ENCODE data around the gene TBC1D10A. TPM values are rescaled to one million over a fixed set of nuclear protein-coding genes. Genes with fewer than 3 reads are reported as not detected.

TBC1D10A gene
- total RNA-seq (2022; extraction: Qiagen RNA extraction) = 8.2 to 9.8 TPM (median 9.4 TPM) in 5 replicates

GRCh38 chr22:30326706-30327362, at the start of gene TBC1D10A:
Gene TBC1D10A, minus strand, starts transcription at chr22:30326941. Its CDS starts 60 bp downstream, at chr22:30326881.

GRCh38 chr22:30356449-30357235, 29.9 kb upstream of the TBC1D10A start, which contains the start of the genes CCDC157 and SF3A1:
Gene CCDC157, plus strand, starts transcription at chr22:30357007. Its CDS starts 8,994 bp downstream, at chr22:30366001.
Gene SF3A1, minus strand, starts transcription at chr22:30356894. Its CDS starts 102 bp downstream, at chr22:30356792.

GRCh38 chr22:30289141-30289979, 37.4 kb downstream of the TBC1D10A start, which contains the start of gene CASTOR1:
Gene CASTOR1, minus strand, starts transcription at chr22:30289505. Its CDS starts 8 bp downstream, at chr22:30289497.

GRCh38 chr22:30266445-30267381, 60.0 kb downstream of the TBC1D10A start, which contains the start of gene OSM:
Gene OSM, minus strand, starts transcription at chr22:30266851. Its CDS starts 52 bp downstream, at chr22:30266799.

GRCh38 chr22:30245985-30246813, 80.5 kb downstream of the TBC1D10A start, which contains the start of gene LIF:
Gene LIF, minus strand, starts transcription at chr22:30246759. Its CDS starts 64 bp downstream, at chr22:30246695.

Other genes starting within 250 kb of the TBC1D10A start
- not detected in 5 replicates for gene HORMAD2, start 246.5 kb downstream of the TBC1D10A start, total RNA-seq (2022; extraction: Qiagen RNA extraction)
- gene LIF, start 80.2 kb downstream of the TBC1D10A start, total RNA-seq (2022; extraction: Qiagen RNA extraction) = 20.1 to 35.3 TPM (median 30.0 TPM) in 5 replicates
- gene OSM, start 60.1 kb downstream of the TBC1D10A start, total RNA-seq (2022; extraction: Qiagen RNA extraction) = 0.12 TPM in 1 of 5 replicates, not detected in the others
- gene CASTOR1, start 37.4 kb downstream of the TBC1D10A start, total RNA-seq (2022; extraction: Qiagen RNA extraction) = 3.4 to 7.0 TPM (median 6.0 TPM) in 5 replicates
- gene SF3A1, start 30.0 kb upstream of the TBC1D10A start, total RNA-seq (2022; extraction: Qiagen RNA extraction) = 45.5 to 66.8 TPM (median 65.0 TPM) in 5 replicates
- 2.4 to 3.4 TPM (median 3.2 TPM) in 5 replicates for gene CCDC157, start 30.1 kb upstream of the TBC1D10A start, total RNA-seq (2022; extraction: Qiagen RNA extraction)
- gene RNF215, start 60.5 kb upstream of the TBC1D10A start, total RNA-seq (2022; extraction: Qiagen RNA extraction) = 16.0 to 23.8 TPM (median 21.7 TPM) in 5 replicates
- gene SEC14L2, start 70.1 kb upstream of the TBC1D10A start, total RNA-seq (2022; extraction: Qiagen RNA extraction) = 48.2 to 79.6 TPM (median 70.6 TPM) in 5 replicates
- 59.6 to 71.2 TPM (median 69.2 TPM) in 5 replicates for gene MTFP1, start 98.8 kb upstream of the TBC1D10A start, total RNA-seq (2022; extraction: Qiagen RNA extraction)
- gene SEC14L3, start 145.1 kb upstream of the TBC1D10A start, total RNA-seq (2022; extraction: Qiagen RNA extraction) = not detected in 5 replicates
- gene SEC14L4, start 178.8 kb upstream of the TBC1D10A start, total RNA-seq (2022; extraction: Qiagen RNA extraction) = 4.6 to 6.3 TPM (median 5.8 TPM) in 5 replicates
- gene SEC14L6, start 219.8 kb upstream of the TBC1D10A start, total RNA-seq (2022; extraction: Qiagen RNA extraction) = not detected in 5 replicates
- 7.0 to 11.7 TPM (median 11.1 TPM) in 5 replicates for gene GAL3ST1, start 247.7 kb upstream of the TBC1D10A start, total RNA-seq (2022; extraction: Qiagen RNA extraction)